SK-N-SH (cell line): Measurements from ENCODE around the gene ARAP3. TPM values are rescaled to one million over a fixed set of nuclear protein-coding genes. Genes with fewer than 3 reads are reported as not detected.

ENCODE experiments used
- CTCF ChIA-PET: fragments of 300-600, 350-600 bp; formaldehyde crosslinking; extraction: SDS; loops from one replicate; lab custom pipeline; 2021; lab: Yijun Ruan, JAX
- POLR2A ChIA-PET: fragments of 350-600 bp; sonication (Branson Sonifier 250); formaldehyde crosslinking; extraction: SDS; loops from one replicate; lab custom pipeline; 2020; ENCODE audit warnings: antibody characterized with exemption, inconsistent platforms; lab: Yijun Ruan, JAX
- DNase-seq: peaks from one replicate; pipeline ENCODE4 v3.0.0; 2012
- H2AFZ ChIP-seq: fragments of 200-600 bp; sonication (generic); 2 replicates; pipeline ENCODE4 v1.8.1; 2016; ENCODE audit warnings: antibody characterized with exemption, mild to moderate bottlenecking, low read depth
- H3F3A ChIP-seq: fragments of 200-600 bp; sonication (generic); replicated peaks from 2 replicates; pipeline ENCODE3; 2016; ENCODE audit warnings: antibody characterized with exemption, mild to moderate bottlenecking; ENCODE audit not compliant: insufficient read depth
- H3K27ac ChIP-seq, 2 experiments: fragments of 200-500 bp in 1 of 2; fragments of 200-600 bp in 1 of 2; sonication (Bioruptor generic) in 1 of 2; sonication (generic), shearing (Covaris generic) in 1 of 2; 2 replicates each; pipeline versions ENCODE4 v1.5.1 to v1.6.1; 2014 to 2016; ENCODE audit warnings: low read depth in 2 of 2, inconsistent platforms in 1 of 2, low read length in 1 of 2, mild to moderate bottlenecking in 1 of 2, mixed read lengths in 1 of 2
- H3K27me3 ChIP-seq: fragments of 200-600 bp; sonication (generic), shearing (Covaris generic); 2 replicates; pipeline ENCODE4 v1.6.1; 2016; ENCODE audit warnings: mixed run types; ENCODE audit not compliant: insufficient read depth
- H3K36me3 ChIP-seq, 2 experiments: fragments of 200-500 bp in 1 of 2; fragments of 200-600 bp in 1 of 2; sonication (Bioruptor generic) in 1 of 2; sonication (generic) in 1 of 2; replicated peaks in 1 of 2; 2 replicates each; pipeline versions ENCODE3 to v1.5.1; 2014 to 2016; ENCODE audit warnings: low read length in 1 of 2, mild to moderate bottlenecking in 1 of 2; ENCODE audit not compliant: insufficient read depth in 2 of 2, control insufficient read depth in 1 of 2
- H3K4me1 ChIP-seq, 2 experiments: fragments of 200-500 bp in 1 of 2; fragments of 200-600 bp in 1 of 2; sonication (Bioruptor generic) in 1 of 2; sonication (generic), shearing (Covaris generic) in 1 of 2; 2 replicates each; pipeline versions ENCODE4 v1.5.1 to v1.6.1; 2014 to 2016; ENCODE audit warnings: low read depth in 1 of 2, low read length in 1 of 2, mixed run types in 1 of 2; ENCODE audit not compliant: insufficient read depth in 2 of 2, control insufficient read depth in 1 of 2
- H3K4me2 ChIP-seq: fragments of 200-600 bp; sonication (generic), shearing (Covaris generic); 2 replicates; pipeline ENCODE4 v1.6.1; 2017; ENCODE audit warnings: mixed run types
- H3K4me3 ChIP-seq, 2 experiments: fragments of 200-500 bp in 1 of 2; fragments of 200-600 bp in 1 of 2; sonication (Bioruptor generic) in 1 of 2; sonication (generic), shearing (Covaris generic) in 1 of 2; 2 replicates each; pipeline versions ENCODE4 v1.5.1 to v1.8.1; 2014 to 2016; ENCODE audit warnings: low read depth in 2 of 2, inconsistent platforms in 1 of 2, low read length in 1 of 2, mild to moderate bottlenecking in 1 of 2, mixed read lengths in 1 of 2, moderate library complexity in 1 of 2
- H3K79me2 ChIP-seq: fragments of 200-600 bp; sonication (generic); 2 replicates; pipeline ENCODE4 v1.8.1; 2017; ENCODE audit warnings: mild to moderate bottlenecking; ENCODE audit not compliant: insufficient read depth
- H3K9ac ChIP-seq: fragments of 200-600 bp; sonication (generic); 2 replicates; pipeline ENCODE4 v1.6.1; 2017; ENCODE audit warnings: mixed run types
- H3K9me2 ChIP-seq: fragments of 200-600 bp; sonication (generic); 2 replicates; pipeline ENCODE4 v1.6.1; 2017; ENCODE audit warnings: mixed run types
- H3K9me3 ChIP-seq: fragments of 200-600 bp; sonication (generic); 2 replicates; pipeline ENCODE4 v1.6.1; 2017; ENCODE audit warnings: mixed run types, mild to moderate bottlenecking, moderate library complexity
- H4K20me1 ChIP-seq: fragments of 200-600 bp; sonication (generic); 2 replicates; pipeline ENCODE4 v1.6.1; 2017; ENCODE audit warnings: mild to moderate bottlenecking, mixed run types; ENCODE audit not compliant: insufficient read depth
- CHD2 ChIP-seq: fragments of 150-350 bp; IDR thresholded peaks from 2 replicates; pipeline ENCODE4 v1.6.1; 2018; ENCODE audit warnings: low read length; ENCODE audit not compliant: partially characterized antibody
- ELF1 ChIP-seq: IDR thresholded peaks from 2 replicates; pipeline ENCODE4 v1.4.0; 2012
- FOXJ3 ChIP-seq: sonication (generic); formaldehyde crosslinking; IDR thresholded peaks from 2 replicates; pipeline ENCODE4 v1.5.1; 2020; ENCODE audit warnings: mild to moderate bottlenecking, missing genetic modification reagents
- FOXM1 ChIP-seq: IDR thresholded peaks from 2 replicates; pipeline ENCODE4 v1.4.0; 2012; ENCODE audit warnings: low read depth, mild to moderate bottlenecking
- GABPA ChIP-seq: IDR thresholded peaks from 2 replicates; pipeline ENCODE4 v1.4.0; 2012; ENCODE audit warnings: low read depth, mild to moderate bottlenecking
- GATA2 ChIP-seq: sonication (generic); formaldehyde crosslinking; IDR thresholded peaks from 2 replicates; pipeline ENCODE4 v1.5.0; 2020; ENCODE audit warnings: mild to moderate bottlenecking, missing genetic modification reagents
- MXI1 ChIP-seq: IDR thresholded peaks from 2 replicates; pipeline ENCODE4 v1.6.1; 2012; ENCODE audit warnings: mild to moderate bottlenecking, low read depth, low read length, improper control_type of control experiment
- NFIC ChIP-seq: IDR thresholded peaks from 2 replicates; pipeline ENCODE4 v1.4.0; 2012; ENCODE audit warnings: borderline replicate concordance
- NRF1 ChIP-seq: IDR thresholded peaks from 2 replicates; pipeline ENCODE4 v1.6.1; 2012; ENCODE audit warnings: low read depth, mild to moderate bottlenecking, low read length
- POLR2AphosphoS5 ChIP-seq: IDR thresholded peaks from 2 replicates; pipeline ENCODE4 v1.6.1; 2012; ENCODE audit warnings: low read depth, low read length
- RFX5 ChIP-seq: IDR thresholded peaks from 2 replicates; pipeline ENCODE4 v1.6.1; 2012; ENCODE audit warnings: mild to moderate bottlenecking, improper control_type of control experiment, low read length
- SIN3A ChIP-seq: IDR thresholded peaks from 2 replicates; pipeline ENCODE4 v1.6.1; 2012; ENCODE audit warnings: low read depth, mild to moderate bottlenecking, low read length, moderate library complexity, borderline replicate concordance
- SMC3 ChIP-seq: IDR thresholded peaks from 2 replicates; pipeline ENCODE4 v1.6.1; 2012; ENCODE audit warnings: low read depth, low read length, improper control_type of control experiment
- TAF1 ChIP-seq: IDR thresholded peaks from 2 replicates; pipeline ENCODE4 v1.6.1; 2012; ENCODE audit warnings: low read depth, mild to moderate bottlenecking, low read length, moderate library complexity, borderline replicate concordance
- TEAD4 ChIP-seq: IDR thresholded peaks from 2 replicates; pipeline ENCODE4 v1.4.0; 2012; ENCODE audit warnings: mild to moderate bottlenecking, borderline replicate concordance; ENCODE audit not compliant: insufficient read depth
- WGBS: methylation state at CpG from one replicate; pipeline ENCODE4 v1.1.6; 2017; ENCODE audit warnings: low lambda C conversion rate; 5-methylcytosine and 5-hydroxymethylcytosine counted together
- polyA plus RNA-seq, 3 experiments: library from polyadenylated mRNA; depleted of rRNA; stranded (reverse); fragments of >200 nt; gene quantifications; 2 replicates each; pipeline ENCODE4 v1.2.3, GENCODE V29; 2012
- TF ChIP-seq, protein P1 (sequence below): IDR thresholded peaks from 2 replicates; pipeline ENCODE4 v1.6.1; 2012; ENCODE audit warnings: mild to moderate bottlenecking, low read depth, low read length, moderate library complexity
- TF ChIP-seq, protein P2 (sequence below): IDR thresholded peaks from 2 replicates; pipeline ENCODE4 v1.4.0; 2012; ENCODE audit warnings: low read depth, borderline replicate concordance
- TF ChIP-seq, protein P3 (sequence below): fragments of 150-350 bp; IDR thresholded peaks from 2 replicates; pipeline ENCODE4 v1.6.1; 2016; ENCODE audit warnings: mild to moderate bottlenecking, low read depth, low read length

ARAP3 gene
- polyA plus RNA-seq, 1 of the 3 experiments (the other 2 are of a cell fraction), result 6.5 TPM

DNA sequence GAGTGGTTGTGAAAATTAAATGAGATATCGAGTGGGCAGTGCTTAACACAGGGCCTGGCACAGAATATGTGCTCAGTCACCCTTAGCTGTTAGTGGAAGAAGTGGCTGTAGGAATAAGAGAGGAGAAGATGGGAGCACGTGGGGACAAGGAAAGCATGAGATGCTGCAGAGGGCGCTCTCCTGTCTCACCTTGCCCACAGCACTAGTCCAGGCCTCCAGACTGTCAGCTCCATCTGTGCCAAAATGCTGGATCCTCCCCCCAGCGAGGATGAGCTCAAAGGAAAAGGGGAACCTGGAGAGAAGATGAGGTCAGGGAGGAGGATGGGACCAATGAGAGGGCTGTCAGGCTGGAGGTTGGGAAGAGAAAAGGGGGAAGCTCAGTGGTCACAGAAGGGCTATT is 12.5 kb downstream of the ARAP3 start:
- Histone ChIP-seq H3K36me3 (peaks cover under 1 to 28% of the 10 kb centered on the region in 2 experiments), H3K9me3 (no peaks in the 10 kb centered on the region), H3K4me3 (no peak overlapping the region), H2AFZ (no peak overlapping the region), H3K27ac (no peak overlapping the region), H3K79me2 (no peaks in the 10 kb centered on the region), H3K4me1 (no peaks in the 10 kb centered on the region; a peak in 1 of 4 replicates), H3K9ac (no peak overlapping the region), H3K27me3 (no peaks in the 10 kb centered on the region), H4K20me1 (no peaks in the 10 kb centered on the region), H3F3A (peaks cover 6% of the 10 kb centered on the region), H3K4me2 (no peak overlapping the region), H3K9me2 (no peaks in the 10 kb centered on the region)
- TF ChIP-seq, protein P1, sequence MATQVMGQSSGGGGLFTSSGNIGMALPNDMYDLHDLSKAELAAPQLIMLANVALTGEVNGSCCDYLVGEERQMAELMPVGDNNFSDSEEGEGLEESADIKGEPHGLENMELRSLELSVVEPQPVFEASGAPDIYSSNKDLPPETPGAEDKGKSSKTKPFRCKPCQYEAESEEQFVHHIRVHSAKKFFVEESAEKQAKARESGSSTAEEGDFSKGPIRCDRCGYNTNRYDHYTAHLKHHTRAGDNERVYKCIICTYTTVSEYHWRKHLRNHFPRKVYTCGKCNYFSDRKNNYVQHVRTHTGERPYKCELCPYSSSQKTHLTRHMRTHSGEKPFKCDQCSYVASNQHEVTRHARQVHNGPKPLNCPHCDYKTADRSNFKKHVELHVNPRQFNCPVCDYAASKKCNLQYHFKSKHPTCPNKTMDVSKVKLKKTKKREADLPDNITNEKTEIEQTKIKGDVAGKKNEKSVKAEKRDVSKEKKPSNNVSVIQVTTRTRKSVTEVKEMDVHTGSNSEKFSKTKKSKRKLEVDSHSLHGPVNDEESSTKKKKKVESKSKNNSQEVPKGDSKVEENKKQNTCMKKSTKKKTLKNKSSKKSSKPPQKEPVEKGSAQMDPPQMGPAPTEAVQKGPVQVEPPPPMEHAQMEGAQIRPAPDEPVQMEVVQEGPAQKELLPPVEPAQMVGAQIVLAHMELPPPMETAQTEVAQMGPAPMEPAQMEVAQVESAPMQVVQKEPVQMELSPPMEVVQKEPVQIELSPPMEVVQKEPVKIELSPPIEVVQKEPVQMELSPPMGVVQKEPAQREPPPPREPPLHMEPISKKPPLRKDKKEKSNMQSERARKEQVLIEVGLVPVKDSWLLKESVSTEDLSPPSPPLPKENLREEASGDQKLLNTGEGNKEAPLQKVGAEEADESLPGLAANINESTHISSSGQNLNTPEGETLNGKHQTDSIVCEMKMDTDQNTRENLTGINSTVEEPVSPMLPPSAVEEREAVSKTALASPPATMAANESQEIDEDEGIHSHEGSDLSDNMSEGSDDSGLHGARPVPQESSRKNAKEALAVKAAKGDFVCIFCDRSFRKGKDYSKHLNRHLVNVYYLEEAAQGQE, result no peak
- TF ChIP-seq RFX5 (no peak), ELF1 (no peak), POLR2AphosphoS5 (no peak), TEAD4 (no peak), NFIC (no peak), SIN3A (no peak), NRF1 (no peak), TAF1 (no peak), FOXM1 (no peak), FOXJ3 (CRISPR knock-in tag) (no peak), GATA2 (CRISPR knock-in tag) (no peak), CHD2 (no peak), MXI1 (no peak), SMC3 (no peak), GABPA (no peak)
- TF ChIP-seq, protein P2, sequence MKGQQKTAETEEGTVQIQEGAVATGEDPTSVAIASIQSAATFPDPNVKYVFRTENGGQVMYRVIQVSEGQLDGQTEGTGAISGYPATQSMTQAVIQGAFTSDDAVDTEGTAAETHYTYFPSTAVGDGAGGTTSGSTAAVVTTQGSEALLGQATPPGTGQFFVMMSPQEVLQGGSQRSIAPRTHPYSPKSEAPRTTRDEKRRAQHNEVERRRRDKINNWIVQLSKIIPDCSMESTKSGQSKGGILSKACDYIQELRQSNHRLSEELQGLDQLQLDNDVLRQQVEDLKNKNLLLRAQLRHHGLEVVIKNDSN, result no peak
- TF ChIP-seq, protein P3, sequence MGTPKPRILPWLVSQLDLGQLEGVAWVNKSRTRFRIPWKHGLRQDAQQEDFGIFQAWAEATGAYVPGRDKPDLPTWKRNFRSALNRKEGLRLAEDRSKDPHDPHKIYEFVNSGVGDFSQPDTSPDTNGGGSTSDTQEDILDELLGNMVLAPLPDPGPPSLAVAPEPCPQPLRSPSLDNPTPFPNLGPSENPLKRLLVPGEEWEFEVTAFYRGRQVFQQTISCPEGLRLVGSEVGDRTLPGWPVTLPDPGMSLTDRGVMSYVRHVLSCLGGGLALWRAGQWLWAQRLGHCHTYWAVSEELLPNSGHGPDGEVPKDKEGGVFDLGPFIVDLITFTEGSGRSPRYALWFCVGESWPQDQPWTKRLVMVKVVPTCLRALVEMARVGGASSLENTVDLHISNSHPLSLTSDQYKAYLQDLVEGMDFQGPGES, result no peak
- WGBS, result 86% methylated on average over 4 of the region's 4 CpGs
- POLR2A ChIA-PET, result interaction anchor here (1.0 to 1.5 kb wide), 3 partner anchors 16 to 292 kb away, joined by 3 to 6 read pairs (median 3); partner anchors contain the start of genes HDAC3 and RELL2
- CTCF ChIA-PET, result interaction anchor here (0.9 to 6.8 kb wide), 17 partner anchors 8 to 483 kb away, joined by 3 to 39 read pairs (median 7); partner anchors contain the start of genes ARAP3, DIAPH1, FCHSD1 and PCDH1
- no peak for DNase-seq
